Activated gamma-delta T cell treated with anti-CD3 and anti-CD28 coated beads, Interleukin-2, amount 50 U/mL, for 16 hours (primary cell): ENCODE measurements around the gene CCDC106.

ENCODE experiments used
- DNase-seq: peaks from one replicate; pipeline ENCODE4 v3.0.0-alpha.2; 2020; ENCODE audit warnings: low read depth

The CCDC106 gene

DNA sequence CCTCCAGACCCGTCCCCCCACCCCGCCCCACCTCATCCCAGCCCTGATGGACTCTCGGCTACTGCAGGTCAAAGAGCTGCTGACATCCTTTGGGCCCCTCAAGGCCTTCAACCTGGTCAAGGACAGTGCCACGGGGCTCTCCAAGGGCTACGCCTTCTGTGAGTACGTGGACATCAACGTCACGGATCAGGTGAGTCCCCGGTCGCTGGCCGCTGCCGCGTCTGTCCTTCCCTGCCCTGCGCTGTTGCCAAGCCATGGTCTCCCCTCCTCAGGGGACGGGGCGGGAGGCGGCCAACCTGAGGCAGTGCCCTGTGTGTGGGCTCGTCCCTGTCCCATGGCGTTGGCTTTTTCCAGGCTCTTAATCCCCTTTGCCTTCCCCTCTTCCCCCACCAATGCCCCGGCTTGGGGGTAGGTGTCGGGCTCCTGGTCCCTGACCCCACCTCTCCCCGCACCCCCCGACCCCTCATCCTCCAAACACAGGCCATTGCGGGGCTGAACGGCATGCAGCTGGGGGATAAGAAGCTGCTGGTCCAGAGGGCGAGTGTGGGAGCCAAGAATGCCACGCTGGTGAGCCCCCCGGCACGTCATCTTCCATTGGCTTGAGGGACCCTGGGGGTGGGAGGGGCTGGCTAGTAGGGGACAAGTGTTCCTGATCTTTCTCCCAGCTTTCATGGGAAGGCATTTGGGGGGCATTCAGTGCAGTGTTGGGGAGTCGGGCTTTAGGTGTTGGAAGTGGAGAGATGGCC, 20.8 kb downstream of the CCDC106 start:
- no peak for DNase-seq

- no peak for DNase-seq
These were observed 21.6 kb downstream of the CCDC106 start for GRCh38 chr19:55669418-55670279.

GRCh38 chr19:55670280-55671053, 22.5 kb downstream of the CCDC106 start:
- DNase-seq: no peak

DNA sequence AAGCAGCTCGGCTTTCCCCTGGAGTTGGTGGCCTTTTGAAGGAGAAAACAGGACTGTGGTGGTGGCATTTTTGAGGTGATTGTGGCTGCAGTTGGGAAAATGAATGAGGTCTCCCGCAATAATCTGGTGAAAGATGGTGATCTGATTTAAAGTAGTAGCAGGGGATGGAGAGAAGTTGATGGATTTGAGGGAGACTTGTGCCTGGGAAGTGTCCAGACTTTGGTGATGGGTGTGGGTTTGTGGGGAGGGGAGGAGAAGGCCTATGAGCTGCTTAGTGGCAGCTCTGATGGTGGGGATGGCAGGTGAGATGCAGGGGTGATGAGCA, 23.0 kb downstream of the CCDC106 start:
- DNase-seq: no peak

DNA sequence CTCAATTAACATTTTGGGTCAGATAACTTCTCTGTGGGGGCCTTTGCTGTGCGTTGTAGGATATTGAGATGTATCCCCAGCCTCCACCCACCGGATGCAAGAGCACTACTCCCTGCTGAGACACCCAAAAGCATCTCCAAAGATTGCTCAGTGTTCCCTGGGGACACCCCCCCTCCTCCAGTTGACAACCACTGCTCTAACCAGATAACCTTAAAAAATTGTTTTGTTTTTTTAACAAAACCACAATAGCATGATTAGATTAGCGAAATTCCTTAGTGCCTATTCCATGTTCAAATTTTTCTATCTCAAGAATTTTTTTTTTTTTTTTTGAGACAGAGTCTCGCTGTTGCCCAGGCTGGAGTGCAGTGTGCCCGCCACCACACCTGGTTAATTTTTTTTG, 24.4 kb downstream of the CCDC106 start:
- no peak for DNase-seq

DNA sequence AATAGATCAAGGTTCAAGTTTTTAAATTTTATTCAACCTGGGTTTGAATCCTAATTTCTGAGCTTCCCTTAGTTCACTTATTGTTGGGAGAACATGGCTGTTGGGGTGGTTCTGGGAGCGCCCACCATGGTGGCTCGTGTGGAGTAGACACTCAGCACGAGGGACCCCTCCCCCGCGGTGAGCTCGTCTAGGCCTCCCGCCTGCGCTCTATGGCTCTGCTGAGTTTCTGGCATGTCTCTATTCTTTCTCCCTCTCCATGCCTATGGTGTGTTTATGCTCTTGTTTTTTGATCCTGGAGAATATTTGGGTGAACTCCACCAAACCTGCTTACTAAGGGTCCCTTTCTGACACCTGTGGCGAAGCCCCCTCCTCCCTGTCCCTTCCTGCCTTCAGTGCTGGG, 25.5 kb downstream of the CCDC106 start:
- DNase-seq: no peak

- DNase-seq: no peak
These were observed 25.9 kb downstream of the CCDC106 start for GRCh38 chr19:55673889-55674288.

DNA sequence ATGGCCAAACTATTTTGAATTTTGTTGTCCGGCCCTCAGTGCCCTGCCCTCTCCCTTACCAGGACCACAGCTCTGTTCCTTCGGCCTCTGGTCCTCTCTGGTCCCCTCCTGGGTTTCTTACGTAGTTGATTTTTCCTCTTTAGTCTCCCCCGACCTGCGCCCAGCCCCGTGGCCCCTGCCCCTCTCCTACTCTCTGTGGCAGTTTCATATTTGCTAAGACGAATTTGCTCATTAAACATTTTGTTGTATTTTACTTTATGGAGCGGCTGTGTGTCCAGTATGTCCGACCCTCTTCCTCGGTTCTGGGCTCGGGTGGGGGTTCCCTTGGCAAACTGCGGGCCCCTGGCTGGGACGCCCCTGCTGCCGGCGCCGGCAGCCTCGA, 26.4 kb downstream of the CCDC106 start:
- no peak for DNase-seq

GRCh38 chr19:55674841-55675660, 27.0 kb downstream of the CCDC106 start, which contains the start of gene EPN1:
Gene EPN1 (plus strand): TSS chr19:55675226. CDS start chr19:55678628, 3,402 bp downstream.
- DNase-seq: peak; percentile 96

DNA sequence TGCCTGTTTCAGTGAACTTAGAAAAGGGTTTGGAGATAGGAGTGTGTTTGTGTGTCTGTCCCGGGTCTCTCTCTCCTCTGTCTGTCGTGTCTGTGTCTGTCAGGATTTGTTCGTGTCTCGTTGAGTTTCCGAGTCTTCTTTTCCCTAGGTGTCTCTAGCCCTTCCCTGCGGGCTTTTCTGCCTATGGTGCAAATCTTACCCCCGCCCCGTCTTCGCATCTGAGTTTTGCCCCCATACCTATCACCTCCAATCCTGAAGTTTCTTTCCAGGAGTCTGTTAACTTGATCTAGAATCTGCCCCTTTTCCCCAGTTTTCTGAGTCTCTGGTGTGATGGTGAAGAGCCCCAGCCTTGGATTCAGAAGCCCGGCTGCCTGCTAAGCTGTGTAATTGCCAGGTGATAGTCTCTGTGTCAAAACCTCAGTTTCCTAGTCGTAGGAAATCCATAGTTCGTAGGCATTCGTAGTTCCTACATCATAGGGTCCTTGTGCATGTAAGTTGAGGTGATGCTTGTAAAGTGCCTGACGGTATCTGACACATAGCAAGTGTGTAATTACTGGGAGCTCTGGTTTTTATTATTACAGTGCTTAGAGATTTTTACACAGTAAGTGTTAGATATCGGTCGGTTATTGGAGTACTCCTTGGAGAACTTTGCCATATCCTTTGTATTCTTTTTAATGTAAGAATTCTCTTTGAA, 27.8 kb downstream of the CCDC106 start:
- DNase-seq: no peak

- DNase-seq: no peak
These were observed 28.4 kb downstream of the CCDC106 start for GRCh38 chr19:55676383-55676782.

DNA sequence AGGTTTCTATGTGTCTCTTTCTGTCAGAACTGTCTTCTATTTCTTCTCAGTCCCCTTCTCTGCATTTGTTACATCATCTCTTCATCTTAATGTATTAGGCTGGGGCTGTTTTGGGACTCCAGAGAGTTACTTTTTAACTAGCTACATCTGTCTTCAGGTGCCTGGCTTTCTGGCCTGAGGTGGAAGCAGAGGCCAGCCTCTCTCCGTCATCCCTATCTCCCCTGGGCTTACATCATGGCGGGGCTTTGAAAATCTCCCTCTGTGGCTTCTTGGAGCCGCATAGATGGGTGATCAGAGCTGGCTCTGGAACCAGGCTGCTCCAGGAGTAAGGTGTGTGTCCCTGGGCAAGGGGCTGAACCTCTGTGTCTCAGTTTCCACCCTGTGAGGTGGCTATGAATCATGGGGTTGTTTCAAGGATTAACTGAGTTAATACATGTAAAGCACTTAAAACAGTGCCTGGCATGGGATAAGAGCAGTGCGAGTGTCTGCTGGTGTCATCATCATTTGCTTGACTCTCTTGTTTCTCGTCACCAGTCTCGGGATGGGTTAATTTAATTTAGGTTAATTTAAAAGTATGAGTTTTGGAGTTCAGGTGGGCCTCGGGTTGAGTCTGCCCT, 29.0 kb downstream of the CCDC106 start:
- no peak for DNase-seq

DNA sequence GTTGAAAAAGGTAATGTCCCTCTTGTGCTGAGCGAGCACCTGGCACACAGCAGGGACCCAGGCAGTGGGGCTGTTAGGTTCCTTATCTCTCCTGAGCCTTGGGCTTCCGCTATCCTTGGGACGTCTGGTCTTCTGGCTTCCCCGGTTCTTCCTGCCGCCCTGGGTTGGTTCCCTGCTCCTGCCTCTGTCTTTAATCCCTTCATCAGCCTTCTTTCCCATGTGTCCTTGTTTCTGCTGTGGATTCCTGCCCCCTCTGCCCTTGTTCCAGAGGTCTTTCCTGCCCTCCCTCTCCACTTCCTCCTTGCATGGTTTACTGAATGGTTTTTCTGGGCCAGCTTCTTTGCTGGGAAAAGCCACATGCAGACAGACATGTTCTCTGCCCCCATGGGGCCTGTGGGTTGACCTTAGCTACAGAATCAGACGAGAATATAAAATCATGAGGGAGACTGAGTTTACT, 29.6 kb downstream of the CCDC106 start:
- DNase-seq: no peak

- DNase-seq: no peak
These were observed 30.2 kb downstream of the CCDC106 start for GRCh38 chr19:55678121-55678671.

DNA sequence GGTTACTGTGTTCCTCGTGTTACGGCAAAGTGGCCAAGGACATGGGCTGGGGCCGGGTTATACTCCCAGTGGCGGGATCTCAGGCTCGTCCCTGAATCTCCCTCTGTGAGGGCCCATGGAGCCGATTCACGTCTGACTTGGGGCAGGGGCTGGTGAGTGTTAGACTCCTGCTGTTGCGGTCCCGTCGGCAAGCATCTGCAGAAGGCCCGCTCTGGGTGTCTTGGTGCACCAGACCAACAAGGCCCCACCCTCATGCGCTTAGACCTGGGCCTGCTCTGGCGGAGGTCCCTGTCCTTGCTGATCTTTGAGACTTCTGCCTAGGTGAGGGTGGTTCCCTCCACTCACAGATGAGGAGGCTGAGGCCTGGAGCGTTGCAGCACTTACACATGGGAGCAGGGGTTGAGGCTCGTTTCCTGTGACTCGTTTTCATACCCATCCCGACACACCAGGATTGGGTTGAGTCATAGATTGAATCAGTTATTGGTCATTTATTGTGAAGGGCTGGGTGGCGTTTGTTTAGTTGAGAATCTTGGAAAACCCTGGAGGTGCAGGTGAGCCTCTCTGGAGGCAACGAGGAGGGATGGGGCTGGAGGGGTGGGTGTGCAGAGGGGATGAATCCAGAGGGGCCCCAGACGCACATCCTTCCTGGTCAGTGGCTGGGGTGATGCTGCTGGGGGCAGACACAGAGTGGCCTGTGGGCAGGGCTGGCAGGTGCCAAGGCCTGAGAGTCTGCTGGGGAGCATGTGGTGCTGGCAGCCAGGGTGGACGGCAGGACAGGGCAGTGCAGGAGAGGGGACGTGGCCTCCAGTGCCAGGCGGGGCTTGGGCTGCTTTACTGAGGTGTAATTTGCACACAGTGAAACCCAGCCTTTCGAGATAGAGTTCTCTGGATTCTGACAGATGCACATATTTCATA, 31.6 kb downstream of the CCDC106 start:
- DNase-seq: no peak

DNA sequence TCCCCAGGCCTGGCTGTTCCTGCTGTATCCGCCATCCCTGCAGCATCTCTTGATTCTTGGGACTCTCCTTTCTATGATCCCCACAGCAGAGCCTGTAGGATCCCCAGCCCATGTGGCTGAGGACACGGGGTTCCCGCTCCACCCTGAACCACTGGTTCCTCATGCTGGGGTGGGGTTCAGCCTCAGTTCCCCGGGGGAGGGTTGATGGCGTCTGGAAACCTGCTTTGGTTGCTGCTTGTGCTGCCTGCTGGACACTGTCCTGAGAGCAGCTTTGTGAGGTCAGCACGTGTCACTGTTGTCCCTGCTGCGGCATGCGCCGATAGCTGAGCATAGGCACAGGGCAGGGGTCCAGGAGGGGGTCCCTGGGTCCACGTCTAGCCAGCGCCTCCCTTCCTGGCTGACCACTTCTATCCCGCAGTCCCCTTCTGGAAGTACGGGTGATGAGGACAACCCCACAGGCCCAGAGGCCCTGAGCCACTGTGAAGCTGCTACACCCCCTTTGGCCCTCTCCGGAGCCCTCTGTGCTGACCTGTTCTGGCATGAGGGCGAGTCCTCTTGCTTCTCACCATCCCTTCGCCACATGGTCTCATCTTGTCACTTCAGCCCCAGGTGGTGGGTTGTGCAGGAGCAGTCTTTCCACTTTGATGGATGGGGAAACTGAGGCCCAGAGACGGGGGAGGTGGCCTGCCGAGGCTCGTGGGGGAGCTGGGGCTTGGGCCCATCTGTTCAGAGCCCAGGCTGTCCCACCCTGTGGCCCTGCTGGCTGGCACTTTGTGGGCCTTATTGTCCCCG, 32.5 kb downstream of the CCDC106 start:
- DNase-seq: no peak

DNA sequence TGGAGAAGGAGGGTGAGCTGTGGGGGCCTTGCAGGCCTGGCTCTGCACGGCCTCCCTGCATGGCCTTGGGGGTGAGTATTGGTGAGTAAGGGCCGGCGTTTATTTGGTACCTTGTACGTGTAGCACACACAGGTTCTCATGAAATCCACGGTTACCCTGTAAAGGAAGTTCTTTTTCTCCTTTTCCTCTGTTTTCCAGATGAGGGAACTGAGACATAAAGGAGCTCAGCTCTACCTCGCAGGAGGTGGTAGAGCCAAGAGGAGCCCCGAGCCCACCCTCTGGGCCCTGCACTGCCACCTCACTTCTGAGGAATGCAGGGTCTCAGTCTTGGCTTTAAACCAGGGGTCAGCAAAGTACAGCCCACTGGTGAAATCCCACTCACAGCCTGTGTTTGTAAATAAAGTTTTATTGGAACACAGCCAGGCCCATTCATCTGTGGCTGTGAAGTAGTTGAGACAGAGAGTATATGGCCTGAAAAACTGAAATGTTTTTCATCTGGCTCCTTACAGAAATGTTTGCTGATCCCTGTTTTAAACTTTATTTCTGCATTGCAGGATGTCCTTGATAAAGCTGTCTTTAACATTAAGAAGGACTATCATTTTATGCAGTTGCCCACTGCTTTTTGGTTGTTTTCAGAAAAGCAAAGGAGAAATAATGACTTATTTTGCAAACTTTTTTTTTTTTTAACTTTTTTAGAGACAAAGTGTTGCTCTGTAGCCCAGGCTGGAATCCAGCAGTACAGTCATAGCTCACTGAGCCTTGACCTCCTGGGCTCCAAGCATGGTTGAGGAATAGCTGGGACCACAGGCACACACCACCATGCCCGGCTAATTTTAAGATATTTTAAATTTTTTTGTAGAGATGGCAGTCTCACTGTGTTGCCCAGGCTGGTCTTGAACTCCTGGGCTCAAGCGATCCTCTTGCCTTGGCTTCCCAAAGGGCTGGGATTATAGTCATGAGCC, 33.4 kb downstream of the CCDC106 start:
- no peak for DNase-seq
